ENCODE results near the gene TSKU. TPM values are rescaled to one million over a fixed set of nuclear protein-coding genes. Genes with fewer than 3 reads are reported as not detected.

Gene TSKU
- total RNA-seq, 4 donors from 2014 or later: 19.1 to 60.6 (median 47.1) TPM

DNA sequence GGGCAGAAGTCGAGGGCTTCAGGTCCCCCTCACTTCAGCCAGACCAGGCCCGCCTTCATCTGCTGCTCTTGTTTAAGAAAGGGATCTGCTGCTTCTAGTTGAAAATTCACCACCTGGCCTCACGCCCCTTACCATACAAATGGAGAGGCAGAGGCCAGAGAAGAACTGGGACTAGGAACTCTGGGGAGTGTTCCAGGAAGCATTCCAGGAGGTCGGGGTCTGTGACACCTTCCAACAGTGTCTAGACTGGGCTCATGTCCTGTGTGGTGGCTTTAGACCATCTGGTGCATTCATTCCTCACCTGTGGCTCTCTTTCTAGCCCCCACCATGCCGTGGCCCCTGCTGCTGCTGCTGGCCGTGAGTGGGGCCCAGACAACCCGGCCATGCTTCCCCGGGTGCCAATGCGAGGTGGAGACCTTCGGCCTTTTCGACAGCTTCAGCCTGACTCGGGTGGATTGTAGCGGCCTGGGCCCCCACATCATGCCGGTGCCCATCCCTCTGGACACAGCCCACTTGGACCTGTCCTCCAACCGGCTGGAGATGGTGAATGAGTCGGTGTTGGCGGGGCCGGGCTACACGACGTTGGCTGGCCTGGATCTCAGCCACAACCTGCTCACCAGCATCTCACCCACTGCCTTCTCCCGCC lies 12.3 kb downstream of the TSKU start:
- peaks cover 22 to 46% (median 31%) of the 10 kb centered on the region in 4 donors for H3K4me1 ChIP-seq
- no peak for DNase-seq (ENCODE audit: extremely low spot score)
- intact Hi-C loops (cut with DNase I): no loop called here
- H3K9me3 ChIP-seq: no peaks in the 10 kb centered on the region
- WGBS: 91% methylated on average over 10 of the region's 21 CpGs
- no peak overlapping the region for H3K27ac ChIP-seq (replicated peaks in 1 of 4)
- peaks cover 6 to 24% (median 17%) of the 10 kb centered on the region in 4 donors for H3K36me3 ChIP-seq
- no peak overlapping the region for H3K4me3 ChIP-seq
- H3K27me3 ChIP-seq: no peaks in the 10 kb centered on the region
- TF ChIP-seq EP300 (IDR thresholded peaks at IDR 0.05): no peak
- TF ChIP-seq, protein P1, sequence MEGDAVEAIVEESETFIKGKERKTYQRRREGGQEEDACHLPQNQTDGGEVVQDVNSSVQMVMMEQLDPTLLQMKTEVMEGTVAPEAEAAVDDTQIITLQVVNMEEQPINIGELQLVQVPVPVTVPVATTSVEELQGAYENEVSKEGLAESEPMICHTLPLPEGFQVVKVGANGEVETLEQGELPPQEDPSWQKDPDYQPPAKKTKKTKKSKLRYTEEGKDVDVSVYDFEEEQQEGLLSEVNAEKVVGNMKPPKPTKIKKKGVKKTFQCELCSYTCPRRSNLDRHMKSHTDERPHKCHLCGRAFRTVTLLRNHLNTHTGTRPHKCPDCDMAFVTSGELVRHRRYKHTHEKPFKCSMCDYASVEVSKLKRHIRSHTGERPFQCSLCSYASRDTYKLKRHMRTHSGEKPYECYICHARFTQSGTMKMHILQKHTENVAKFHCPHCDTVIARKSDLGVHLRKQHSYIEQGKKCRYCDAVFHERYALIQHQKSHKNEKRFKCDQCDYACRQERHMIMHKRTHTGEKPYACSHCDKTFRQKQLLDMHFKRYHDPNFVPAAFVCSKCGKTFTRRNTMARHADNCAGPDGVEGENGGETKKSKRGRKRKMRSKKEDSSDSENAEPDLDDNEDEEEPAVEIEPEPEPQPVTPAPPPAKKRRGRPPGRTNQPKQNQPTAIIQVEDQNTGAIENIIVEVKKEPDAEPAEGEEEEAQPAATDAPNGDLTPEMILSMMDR (IDR thresholded peaks at IDR 0.05): no peak
- no peak for TF ChIP-seq POLR2AphosphoS5 (IDR thresholded peaks at IDR 0.05)
- no peak for TF ChIP-seq POLR2A (IDR thresholded peaks at IDR 0.05; ENCODE audit: low read depth)

DNA sequence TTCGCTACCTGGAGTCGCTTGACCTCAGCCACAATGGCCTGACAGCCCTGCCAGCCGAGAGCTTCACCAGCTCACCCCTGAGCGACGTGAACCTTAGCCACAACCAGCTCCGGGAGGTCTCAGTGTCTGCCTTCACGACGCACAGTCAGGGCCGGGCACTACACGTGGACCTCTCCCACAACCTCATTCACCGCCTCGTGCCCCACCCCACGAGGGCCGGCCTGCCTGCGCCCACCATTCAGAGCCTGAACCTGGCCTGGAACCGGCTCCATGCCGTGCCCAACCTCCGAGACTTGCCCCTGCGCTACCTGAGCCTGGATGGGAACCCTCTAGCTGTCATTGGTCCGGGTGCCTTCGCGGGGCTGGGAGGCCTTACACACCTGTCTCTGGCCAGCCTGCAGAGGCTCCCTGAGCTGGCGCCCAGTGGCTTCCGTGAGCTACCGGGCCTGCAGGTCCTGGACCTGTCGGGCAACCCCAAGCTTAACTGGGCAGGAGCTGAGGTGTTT lies 12.8 kb downstream of the TSKU start:
- no peak overlapping the region for H3K4me3 ChIP-seq
- TF ChIP-seq POLR2AphosphoS5 (IDR thresholded peaks at IDR 0.05): no peak
- TF ChIP-seq, protein P1 (IDR thresholded peaks at IDR 0.05): no peak
- no peak for DNase-seq (ENCODE audit: extremely low spot score)
- no peak overlapping the region for H3K27ac ChIP-seq (replicated peaks in 1 of 4)
- H3K36me3 ChIP-seq: peaks cover 6 to 24% (median 17%) of the 10 kb centered on the region in 4 donors
- 96% methylated on average over 9 of the region's 26 CpGs for WGBS
- H3K27me3 ChIP-seq: no peaks in the 10 kb centered on the region
- H3K9me3 ChIP-seq: no peaks in the 10 kb centered on the region
- peaks cover 22 to 46% (median 31%) of the 10 kb centered on the region in 4 donors for H3K4me1 ChIP-seq
- intact Hi-C loops (cut with DNase I): no loop called here

DNA sequence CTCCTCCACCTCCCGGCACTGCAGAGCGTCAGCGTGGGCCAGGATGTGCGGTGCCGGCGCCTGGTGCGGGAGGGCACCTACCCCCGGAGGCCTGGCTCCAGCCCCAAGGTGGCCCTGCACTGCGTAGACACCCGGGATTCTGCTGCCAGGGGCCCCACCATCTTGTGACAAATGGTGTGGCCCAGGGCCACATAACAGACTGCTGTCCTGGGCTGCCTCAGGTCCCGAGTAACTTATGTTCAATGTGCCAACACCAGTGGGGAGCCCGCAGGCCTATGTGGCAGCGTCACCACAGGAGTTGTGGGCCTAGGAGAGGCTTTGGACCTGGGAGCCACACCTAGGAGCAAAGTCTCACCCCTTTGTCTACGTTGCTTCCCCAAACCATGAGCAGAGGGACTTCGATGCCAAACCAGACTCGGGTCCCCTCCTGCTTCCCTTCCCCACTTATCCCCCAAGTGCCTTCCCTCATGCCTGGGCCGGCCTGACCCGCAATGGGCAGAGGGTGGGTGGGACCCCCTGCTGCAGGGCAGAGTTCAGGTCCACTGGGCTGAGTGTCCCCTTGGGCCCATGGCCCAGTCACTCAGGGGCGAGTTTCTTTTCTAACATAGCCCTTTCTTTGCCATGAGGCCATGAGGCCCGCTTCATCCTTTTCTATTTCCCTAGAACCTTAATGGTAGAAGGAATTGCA lies 13.5 kb downstream of the TSKU start:
- DNase-seq (ENCODE audit: extremely low spot score): no peak
- TF ChIP-seq POLR2AphosphoS5 (IDR thresholded peaks at IDR 0.05) (no peak), EP300 (IDR thresholded peaks at IDR 0.05) (no peak), POLR2A (IDR thresholded peaks at IDR 0.05; ENCODE audit: low read depth) (no peak)
- TF ChIP-seq, protein P1 (IDR thresholded peaks at IDR 0.05): no peak
- 94% methylated on average over 20 of the region's 20 CpGs for WGBS
- Histone ChIP-seq H3K4me3 (no peak overlapping the region), H3K27ac (replicated peaks in 1 of 4) (no peak overlapping the region), H3K27me3 (no peaks in the 10 kb centered on the region), H3K36me3 (peaks cover 6 to 24% (median 17%) of the 10 kb centered on the region in 4 donors), H3K9me3 (no peaks in the 10 kb centered on the region), H3K4me1 (peaks cover 22 to 46% (median 31%) of the 10 kb centered on the region in 4 donors)
- intact Hi-C loops (cut with DNase I): no loop called here

DNA sequence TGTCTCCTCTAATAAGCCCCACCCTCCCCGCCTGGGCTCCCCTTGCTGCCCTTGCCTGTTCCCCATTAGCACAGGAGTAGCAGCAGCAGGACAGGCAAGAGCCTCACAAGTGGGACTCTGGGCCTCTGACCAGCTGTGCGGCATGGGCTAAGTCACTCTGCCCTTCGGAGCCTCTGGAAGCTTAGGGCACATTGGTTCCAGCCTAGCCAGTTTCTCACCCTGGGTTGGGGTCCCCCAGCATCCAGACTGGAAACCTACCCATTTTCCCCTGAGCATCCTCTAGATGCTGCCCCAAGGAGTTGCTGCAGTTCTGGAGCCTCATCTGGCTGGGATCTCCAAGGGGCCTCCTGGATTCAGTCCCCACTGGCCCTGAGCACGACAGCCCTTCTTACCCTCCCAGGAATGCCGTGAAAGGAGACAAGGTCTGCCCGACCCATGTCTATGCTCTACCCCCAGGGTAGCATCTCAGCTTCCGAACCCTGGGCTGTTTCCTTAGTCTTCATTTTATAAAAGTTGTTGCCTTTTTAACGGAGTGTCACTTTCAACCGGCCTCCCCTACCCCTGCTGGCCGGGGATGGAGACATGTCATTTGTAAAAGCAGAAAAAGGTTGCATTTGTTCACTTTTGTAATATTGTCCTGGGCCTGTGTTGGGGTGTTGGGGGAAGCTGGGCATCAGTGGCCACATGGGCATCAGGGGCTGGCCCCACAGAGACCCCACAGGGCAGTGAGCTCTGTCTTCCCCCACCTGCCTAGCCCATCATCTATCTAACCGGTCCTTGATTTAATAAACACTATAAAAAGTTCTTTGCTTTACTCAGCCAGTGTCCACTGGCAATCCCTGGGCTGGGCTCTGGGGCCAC lies 14.4 kb downstream of the TSKU start:
- DNase-seq (ENCODE audit: extremely low spot score): peak; percentile 86
- Histone ChIP-seq H3K4me3 (no peak overlapping the region), H3K9me3 (no peaks in the 10 kb centered on the region), H3K27me3 (no peaks in the 10 kb centered on the region), H3K27ac (replicated peaks in 1 of 4) (peak overlapping the region in 1 of 4 donors; percentile 14), H3K36me3 (peaks cover 6 to 24% (median 17%) of the 10 kb centered on the region in 4 donors), H3K4me1 (peaks cover 22 to 40% (median 32%) of the 10 kb centered on the region in 4 donors)
- intact Hi-C loops (cut with DNase I): no loop called here
- 93% methylated on average over 11 of the region's 11 CpGs for WGBS
- TF ChIP-seq POLR2A (IDR thresholded peaks at IDR 0.05; ENCODE audit: low read depth) (no peak), POLR2AphosphoS5 (IDR thresholded peaks at IDR 0.05) (no peak), EP300 (IDR thresholded peaks at IDR 0.05) (no peak)
- TF ChIP-seq, protein P1 (IDR thresholded peaks at IDR 0.05): no peak
